Mesothelial cell of epicardium (in vitro differentiated cells): ENCODE data around the gene MAL. TPM values are rescaled to one million over a fixed set of nuclear protein-coding genes. Genes with fewer than 3 reads are reported as not detected.
A peak's percentile ranks its signal among the peaks of the same experiment; 100 is the strongest.

ENCODE experiments used
- DNase-seq, 2 experiments: peaks; one replicate each; pipeline ENCODE4 v3.0.0; 2021; ENCODE audit warnings: low spot score in 2 of 2; ENCODE audit not compliant: unreplicated experiment in 2 of 2
- H3K27ac Mint-ChIP-seq: 2 replicates; pipeline ENCODE4 v1.8.0; 2021; ENCODE audit warnings: mixed read lengths
- H3K27me3 Mint-ChIP-seq: 2 replicates; pipeline ENCODE4 v1.8.0; 2021; ENCODE audit warnings: low read depth, mixed read lengths
- H3K36me3 Mint-ChIP-seq: 2 replicates; pipeline ENCODE4 v1.8.0; 2021; ENCODE audit warnings: mixed read lengths
- H3K4me1 Mint-ChIP-seq: 2 replicates; pipeline ENCODE4 v1.8.0; 2021; ENCODE audit warnings: mixed read lengths
- H3K4me3 Mint-ChIP-seq: 2 replicates; pipeline ENCODE4 v1.8.0; 2021; ENCODE audit warnings: mild to moderate bottlenecking, moderate library complexity, mixed read lengths
- H3K9me3 Mint-ChIP-seq: 2 replicates; pipeline ENCODE4 v1.8.0; 2021; ENCODE audit warnings: mixed read lengths
- CTCF ChIP-seq: fragments of 200-600 bp; sonication (generic); IDR thresholded peaks from one replicate; pipeline ENCODE4 v1.5.0; 2021; ENCODE audit warnings: antibody characterized with exemption; ENCODE audit not compliant: unreplicated experiment
- total RNA-seq: library from RNA; stranded (reverse); gene quantifications from 3 replicates; pipeline ENCODE4 v1.2.1, GENCODE V29; 2021

MAL gene
- total RNA-seq, 1 donor from 2014 or later = not detected

GRCh38 chr2:94982156-94982555 is 43.4 kb upstream of the MAL start:
- H3K4me3 Mint-ChIP-seq = no peak overlapping the region
- no peaks in the 10 kb centered on the region for H3K4me1 Mint-ChIP-seq
- H3K36me3 Mint-ChIP-seq = no peaks in the 10 kb centered on the region
- H3K27me3 Mint-ChIP-seq = peaks cover 16% of the 10 kb centered on the region
- no peak overlapping the region for H3K27ac Mint-ChIP-seq
- no peak for TF ChIP-seq CTCF
- H3K9me3 Mint-ChIP-seq = no peaks in the 10 kb centered on the region
- no peak for DNase-seq

GRCh38 chr2:94982675-94983074 is 42.8 kb upstream of the MAL start:
- no peak for TF ChIP-seq CTCF
- Mint-ChIP-seq H3K27ac (no peak overlapping the region), H3K4me3 (no peak overlapping the region), H3K36me3 (no peaks in the 10 kb centered on the region), H3K9me3 (no peaks in the 10 kb centered on the region), H3K27me3 (peaks cover 17% of the 10 kb centered on the region), H3K4me1 (no peaks in the 10 kb centered on the region)
- DNase-seq = no peak

- Mint-ChIP-seq H3K27me3 (peaks cover 29% of the 10 kb centered on the region), H3K4me3 (no peak overlapping the region), H3K4me1 (no peaks in the 10 kb centered on the region), H3K36me3 (no peaks in the 10 kb centered on the region), H3K9me3 (no peaks in the 10 kb centered on the region), H3K27ac (no peak overlapping the region)
- TF ChIP-seq CTCF = no peak
- no peak for DNase-seq
Observed at GRCh38 chr2:94984964-94985575, 40.4 kb upstream of the MAL start.

GRCh38 chr2:94985636-94986035 is 39.9 kb upstream of the MAL start:
- no peaks in the 10 kb centered on the region for H3K36me3 Mint-ChIP-seq
- DNase-seq = no peak
- no peak for TF ChIP-seq CTCF
- no peaks in the 10 kb centered on the region for H3K9me3 Mint-ChIP-seq
- no peak overlapping the region for H3K4me3 Mint-ChIP-seq
- H3K27me3 Mint-ChIP-seq = peaks cover 31% of the 10 kb centered on the region
- no peaks in the 10 kb centered on the region for H3K4me1 Mint-ChIP-seq
- no peak overlapping the region for H3K27ac Mint-ChIP-seq

GRCh38 chr2:94986392-94986963 is 39.0 kb upstream of the MAL start:
- Mint-ChIP-seq H3K9me3 (no peaks in the 10 kb centered on the region), H3K36me3 (no peaks in the 10 kb centered on the region), H3K27me3 (peaks cover 32% of the 10 kb centered on the region), H3K27ac (no peak overlapping the region), H3K4me3 (no peak overlapping the region), H3K4me1 (no peaks in the 10 kb centered on the region)
- DNase-seq = peak in 1 of 2 experiments; percentile 54
- TF ChIP-seq CTCF = peak; percentile 89
